Loucy (cell line): Measurements from ENCODE around the gene C7.
"Not testable (repeated sequence)": the region's sequence is repeated elsewhere in the genome, so short reads cannot be mapped to it uniquely, and the experiment has no call there.

Experiments used
- H2AFZ ChIP-seq: fragments of 200-600 bp; sonication (generic); 2 replicates; pipeline ENCODE4 v1.6.0; 2016; ENCODE audit warnings: antibody characterized with exemption, mild to moderate bottlenecking, low read length, moderate library complexity
- H3F3A ChIP-seq: fragments of 200-600 bp; 2 replicates; pipeline ENCODE4 v1.6.0; 2016; ENCODE audit warnings: antibody characterized with exemption, low read depth, mild to moderate bottlenecking
- H3K27me3 ChIP-seq: fragments of 200-600 bp; sonication (generic); 2 replicates; pipeline ENCODE4 v1.6.1; 2014; ENCODE audit warnings: low read length, mild to moderate bottlenecking; ENCODE audit not compliant: insufficient read depth, poor library complexity, severe bottlenecking
- H3K36me3 ChIP-seq: fragments of 200-600 bp; sonication (generic); 2 replicates; pipeline ENCODE4 v1.6.1; 2016; ENCODE audit warnings: low read length; ENCODE audit not compliant: insufficient read depth
- H3K4me1 ChIP-seq: fragments of 200-600 bp; sonication (generic); 2 replicates; pipeline ENCODE4 v1.5.1; 2014; ENCODE audit warnings: low read length, mild to moderate bottlenecking; ENCODE audit not compliant: insufficient read depth, poor library complexity, severe bottlenecking
- H3K4me2 ChIP-seq: fragments of 200-600 bp; sonication (generic); 2 replicates; pipeline ENCODE4 v1.6.0; 2014; ENCODE audit warnings: antibody characterized with exemption, low read length, low read depth, mild to moderate bottlenecking; ENCODE audit not compliant: poor library complexity, severe bottlenecking
- H3K4me3 ChIP-seq: fragments of 200-600 bp; sonication (generic); 2 replicates; pipeline ENCODE4 v1.5.1; 2014; ENCODE audit warnings: low read length, mild to moderate bottlenecking, mixed read lengths; ENCODE audit not compliant: poor library complexity, severe bottlenecking
- H3K79me2 ChIP-seq: fragments of 200-600 bp; sonication (generic); 2 replicates; pipeline ENCODE4 v1.6.1; 2014; ENCODE audit warnings: low read length; ENCODE audit not compliant: insufficient read depth
- H3K9ac ChIP-seq: fragments of 200-600 bp; sonication (generic); 2 replicates; pipeline ENCODE4 v1.6.0; 2014; ENCODE audit warnings: mild to moderate bottlenecking, low read depth, low read length, moderate library complexity; ENCODE audit not compliant: poor library complexity, severe bottlenecking
- H3K9me2 ChIP-seq: fragments of 200-600 bp; sonication (generic); replicated peaks from 2 replicates; pipeline ENCODE4 v1.6.1; 2016; ENCODE audit warnings: low read depth, low read length, mixed read lengths
- H3K9me3 ChIP-seq: fragments of 200-600 bp; sonication (generic); 2 replicates; pipeline ENCODE4 v1.6.1; 2014; ENCODE audit warnings: mild to moderate bottlenecking, antibody characterized with exemption, low read length, low read depth; ENCODE audit not compliant: insufficient read depth
- H4K20me1 ChIP-seq: fragments of 200-600 bp; sonication (generic); 2 replicates; pipeline ENCODE4 v1.6.0; 2014; ENCODE audit warnings: antibody characterized with exemption, low read length, mild to moderate bottlenecking; ENCODE audit not compliant: insufficient read depth, poor library complexity, severe bottlenecking
- EZH2phosphoT487 ChIP-seq: fragments of 200-600 bp; IDR thresholded peaks from 2 replicates; pipeline ENCODE4 v1.6.1; 2018; ENCODE audit warnings: antibody characterized with exemption, mild to moderate bottlenecking, moderate library complexity, borderline replicate concordance
- TF ChIP-seq, protein P1 (sequence below): fragments of 200-600 bp; sonication (generic); conservative IDR thresholded peaks from 2 replicates; pipeline ENCODE4 v1.5.1; 2014; ENCODE audit warnings: mild to moderate bottlenecking, antibody characterized with exemption, low read length

C7 gene

DNA sequence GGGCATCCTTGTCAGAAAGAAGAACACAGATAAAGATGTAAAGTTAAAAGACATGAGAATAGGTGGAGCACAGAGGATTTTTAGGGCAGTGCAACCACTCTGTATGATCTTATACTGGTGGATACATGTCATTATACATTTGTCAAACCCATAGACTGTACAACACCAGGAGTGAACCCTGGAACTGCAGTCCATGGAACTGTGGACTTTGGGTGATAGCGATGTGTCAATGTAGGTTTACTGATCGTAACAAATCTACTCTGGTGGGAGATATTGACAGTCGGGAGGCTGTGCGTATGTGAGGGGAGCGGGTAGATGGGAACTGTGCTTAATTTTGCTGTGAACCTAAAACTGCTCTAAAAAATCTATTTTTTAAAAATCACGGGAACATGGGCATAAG is 101.3 kb downstream of the C7 start:
- no peaks in the 10 kb centered on the region for H3K27me3 ChIP-seq
- H3K4me3 ChIP-seq, result no peak overlapping the region
- no peaks in the 10 kb centered on the region for H3K36me3 ChIP-seq
- no peaks in the 10 kb centered on the region for H4K20me1 ChIP-seq
- no peaks in the 10 kb centered on the region for H3F3A ChIP-seq
- H3K4me1 ChIP-seq, result no peaks in the 10 kb centered on the region
- no peak overlapping the region for H3K9ac ChIP-seq
- no peak for TF ChIP-seq EZH2phosphoT487
- TF ChIP-seq, protein P1, sequence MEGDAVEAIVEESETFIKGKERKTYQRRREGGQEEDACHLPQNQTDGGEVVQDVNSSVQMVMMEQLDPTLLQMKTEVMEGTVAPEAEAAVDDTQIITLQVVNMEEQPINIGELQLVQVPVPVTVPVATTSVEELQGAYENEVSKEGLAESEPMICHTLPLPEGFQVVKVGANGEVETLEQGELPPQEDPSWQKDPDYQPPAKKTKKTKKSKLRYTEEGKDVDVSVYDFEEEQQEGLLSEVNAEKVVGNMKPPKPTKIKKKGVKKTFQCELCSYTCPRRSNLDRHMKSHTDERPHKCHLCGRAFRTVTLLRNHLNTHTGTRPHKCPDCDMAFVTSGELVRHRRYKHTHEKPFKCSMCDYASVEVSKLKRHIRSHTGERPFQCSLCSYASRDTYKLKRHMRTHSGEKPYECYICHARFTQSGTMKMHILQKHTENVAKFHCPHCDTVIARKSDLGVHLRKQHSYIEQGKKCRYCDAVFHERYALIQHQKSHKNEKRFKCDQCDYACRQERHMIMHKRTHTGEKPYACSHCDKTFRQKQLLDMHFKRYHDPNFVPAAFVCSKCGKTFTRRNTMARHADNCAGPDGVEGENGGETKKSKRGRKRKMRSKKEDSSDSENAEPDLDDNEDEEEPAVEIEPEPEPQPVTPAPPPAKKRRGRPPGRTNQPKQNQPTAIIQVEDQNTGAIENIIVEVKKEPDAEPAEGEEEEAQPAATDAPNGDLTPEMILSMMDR, result no peak
- H3K79me2 ChIP-seq, result no peaks in the 10 kb centered on the region
- no peaks in the 10 kb centered on the region for H3K9me2 ChIP-seq
- no peaks in the 10 kb centered on the region for H3K9me3 ChIP-seq
- no peak overlapping the region for H2AFZ ChIP-seq
- no peak overlapping the region for H3K4me2 ChIP-seq

DNA sequence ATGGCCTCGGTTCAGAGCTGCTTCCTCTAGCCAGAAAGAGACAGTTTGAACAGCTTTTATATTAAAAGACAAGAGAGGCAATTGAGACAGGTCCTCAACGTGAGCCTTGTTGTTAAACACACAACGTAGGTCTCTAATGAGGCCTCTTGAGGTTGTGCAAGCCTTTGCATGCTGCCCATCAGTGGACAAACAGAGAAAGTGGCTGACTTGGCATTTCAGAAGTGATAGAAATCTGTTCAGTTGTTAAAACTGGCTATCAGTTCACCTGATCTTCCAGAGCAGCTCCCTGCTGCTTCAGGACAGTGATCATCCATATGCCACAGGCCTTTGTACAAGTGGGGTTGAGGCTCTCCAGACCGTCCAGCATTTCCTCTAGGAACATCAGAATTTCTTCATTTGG is 103.0 kb downstream of the C7 start:
- no peaks in the 10 kb centered on the region for H3K36me3 ChIP-seq
- H3K4me2 ChIP-seq, result no peak overlapping the region
- no peak overlapping the region for H3K4me3 ChIP-seq
- no peaks in the 10 kb centered on the region for H3K4me1 ChIP-seq
- no peak overlapping the region for H2AFZ ChIP-seq
- H3K79me2 ChIP-seq, result no peaks in the 10 kb centered on the region
- TF ChIP-seq EZH2phosphoT487, result no peak
- TF ChIP-seq, protein P1, result no peak
- H4K20me1 ChIP-seq, result no peaks in the 10 kb centered on the region
- no peaks in the 10 kb centered on the region for H3K27me3 ChIP-seq
- no peaks in the 10 kb centered on the region for H3K9me3 ChIP-seq
- no peaks in the 10 kb centered on the region for H3K9me2 ChIP-seq
- H3K9ac ChIP-seq, result no peak overlapping the region
- H3F3A ChIP-seq, result no peaks in the 10 kb centered on the region

DNA sequence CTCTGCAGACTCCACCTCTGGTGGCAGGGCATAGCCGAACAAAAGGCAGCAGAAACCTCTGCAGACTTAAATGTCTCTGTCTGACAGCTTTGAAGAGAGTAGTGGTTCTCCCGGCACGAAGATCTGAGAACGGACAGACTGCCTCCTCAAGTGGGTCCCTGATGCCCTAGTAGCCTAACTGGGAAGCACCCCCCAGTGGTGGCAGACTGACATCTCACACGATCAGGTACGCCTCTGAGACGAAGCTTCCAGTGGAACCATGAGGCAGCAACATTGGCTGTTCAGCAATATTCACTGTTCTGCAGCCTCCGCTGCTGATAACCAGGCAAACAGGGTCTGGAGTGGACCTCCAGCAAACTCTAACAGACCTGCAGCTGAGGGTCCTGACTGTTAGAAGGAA is 113.3 kb downstream of the C7 start:
- not testable (repeated sequence) for H4K20me1 ChIP-seq

More for the DNA sequence above, 113.3 kb downstream of the C7 start:
- not testable (repeated sequence) for H2AFZ ChIP-seq, H3K27me3 ChIP-seq, H3K36me3 ChIP-seq, H3K9ac ChIP-seq, H3K79me2 ChIP-seq, H3K4me2 ChIP-seq, H3K4me3 ChIP-seq, H3K9me3 ChIP-seq, H3F3A ChIP-seq, H3K4me1 ChIP-seq, H3K9me2 ChIP-seq
